GM21576 (cell line): ENCODE measurements around the gene DNER.

ENCODE experiments used
- ATAC-seq: cut with Tn5 transposase; IDR thresholded peaks from one replicate; pipeline ENCODE4 v1.9.1; 2021; ENCODE audit warnings: mild to moderate bottlenecking, moderate library complexity; ENCODE audit not compliant: unreplicated experiment

Gene DNER

GRCh38 chr2:229672021-229672420 lies 42.3 kb downstream of the DNER start:
- no peak for ATAC-seq

DNA sequence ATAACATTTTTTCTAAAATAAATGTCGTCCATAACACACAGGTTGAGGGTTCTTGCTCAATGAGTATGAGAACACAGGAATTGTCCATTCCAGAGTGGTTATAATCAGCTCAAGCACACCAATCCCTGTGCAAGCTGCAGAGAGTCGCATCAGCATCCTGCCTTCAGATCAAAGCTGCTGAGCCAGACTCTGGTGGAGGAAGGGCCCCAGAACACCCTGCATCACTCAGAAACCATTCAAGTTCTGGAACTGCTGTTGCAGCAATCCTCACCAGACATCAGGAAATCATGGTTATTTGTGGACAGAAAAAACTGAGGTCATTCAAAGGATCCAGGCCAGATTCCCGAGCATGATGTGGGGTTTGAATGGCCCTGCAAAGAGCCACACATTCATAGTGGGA lies 44.5 kb downstream of the DNER start:
- no peak for ATAC-seq

- no peak for ATAC-seq
These were observed 47.5 kb downstream of the DNER start for GRCh38 chr2:229666811-229667210.

- ATAC-seq, result no peak
These were observed 49.2 kb downstream of the DNER start for GRCh38 chr2:229665158-229665557.

- no peak for ATAC-seq
These were observed 52.9 kb downstream of the DNER start for GRCh38 chr2:229661478-229661877.

- no peak for ATAC-seq
These were observed 53.4 kb downstream of the DNER start for GRCh38 chr2:229660951-229661350.

DNA sequence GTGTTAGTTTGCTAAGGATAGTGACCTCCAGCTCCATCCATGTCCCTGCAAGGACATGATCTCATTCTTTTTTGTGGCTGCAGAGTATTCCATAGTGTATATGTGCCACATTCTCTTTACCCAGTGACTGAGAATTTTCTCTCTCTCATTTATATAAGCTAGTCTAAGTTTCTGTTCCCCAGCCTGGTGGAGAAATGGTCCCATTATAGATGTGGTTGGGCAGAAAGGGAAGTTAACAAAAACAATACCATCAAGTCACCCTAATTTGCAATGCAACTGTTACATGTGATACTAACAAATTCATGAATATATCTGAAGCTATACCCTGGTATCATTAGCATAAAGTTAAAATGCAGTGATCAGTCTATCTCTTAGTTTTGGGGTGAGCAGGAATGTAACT lies 54.0 kb downstream of the DNER start:
- ATAC-seq, result no peak

DNA sequence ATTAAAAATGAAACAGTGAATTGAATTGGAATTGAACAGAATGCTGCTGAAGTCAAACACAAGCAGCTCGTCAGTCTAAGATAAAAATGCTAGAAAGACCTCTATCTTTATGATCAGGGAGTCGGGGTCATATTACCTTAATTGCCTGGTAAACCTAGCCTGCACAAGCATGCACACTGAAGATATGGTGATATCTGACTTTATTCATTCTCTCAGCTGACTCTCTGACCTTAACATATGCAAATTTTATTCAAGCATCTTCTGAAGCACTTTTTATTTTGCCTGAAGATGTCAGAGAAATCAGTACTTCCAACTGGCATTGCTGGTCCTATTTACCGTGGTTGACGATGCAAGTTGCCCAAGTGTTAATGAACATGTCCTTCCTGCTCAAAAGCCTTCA lies 56.4 kb downstream of the DNER start:
- no peak for ATAC-seq

- ATAC-seq, result no peak
These were observed 59.9 kb downstream of the DNER start for GRCh38 chr2:229654437-229654836.

GRCh38 chr2:229653531-229653930 lies 60.8 kb downstream of the DNER start:
- ATAC-seq, result no peak

- ATAC-seq, result no peak
These were observed 61.6 kb downstream of the DNER start for GRCh38 chr2:229652796-229653195.

- no peak for ATAC-seq
These were observed 63.5 kb downstream of the DNER start for GRCh38 chr2:229650901-229651300.

DNA sequence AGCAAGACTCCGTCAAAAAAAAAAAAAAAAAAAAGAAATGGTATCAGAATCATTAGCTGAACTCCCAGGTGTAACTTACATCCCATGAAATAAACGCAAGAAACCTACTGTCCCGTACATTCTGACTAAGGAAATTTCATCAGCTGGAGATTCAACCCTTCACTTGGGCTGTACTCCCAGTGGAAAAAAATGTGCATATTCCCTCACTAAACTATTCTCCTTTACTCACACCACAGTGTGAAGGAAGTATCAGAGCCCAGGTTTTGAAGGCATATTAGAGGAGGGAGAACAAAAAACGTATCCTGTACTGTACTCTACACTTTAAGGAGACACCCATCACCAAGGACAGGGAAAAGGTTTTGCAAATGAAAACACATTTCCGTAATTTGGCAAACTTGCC lies 64.3 kb downstream of the DNER start:
- ATAC-seq, result no peak

DNA sequence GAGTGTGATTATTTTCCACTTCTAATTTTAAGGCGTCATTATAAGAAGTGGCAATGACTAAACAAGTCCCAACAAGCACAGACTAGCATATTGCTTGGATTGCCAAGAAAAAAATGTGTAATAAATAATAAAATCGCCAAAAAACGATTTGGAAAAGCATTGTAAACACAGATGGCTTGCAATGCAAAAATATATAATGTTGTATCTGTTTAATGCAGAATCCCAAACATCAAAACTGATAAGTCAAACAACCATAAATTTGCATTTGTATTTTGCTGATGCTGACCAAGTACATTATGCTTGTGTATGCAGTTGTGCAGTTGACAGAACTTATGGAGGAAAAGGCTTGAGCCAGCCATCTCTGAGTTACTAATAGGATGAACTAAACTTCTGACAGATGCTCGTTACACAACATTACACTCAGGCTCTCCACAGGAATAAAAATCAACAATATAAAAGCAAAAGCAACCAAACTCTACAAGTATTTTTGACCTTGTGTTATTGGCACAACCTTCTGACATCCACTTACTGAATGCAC lies 68.1 kb downstream of the DNER start:
- ATAC-seq, result no peak

DNA sequence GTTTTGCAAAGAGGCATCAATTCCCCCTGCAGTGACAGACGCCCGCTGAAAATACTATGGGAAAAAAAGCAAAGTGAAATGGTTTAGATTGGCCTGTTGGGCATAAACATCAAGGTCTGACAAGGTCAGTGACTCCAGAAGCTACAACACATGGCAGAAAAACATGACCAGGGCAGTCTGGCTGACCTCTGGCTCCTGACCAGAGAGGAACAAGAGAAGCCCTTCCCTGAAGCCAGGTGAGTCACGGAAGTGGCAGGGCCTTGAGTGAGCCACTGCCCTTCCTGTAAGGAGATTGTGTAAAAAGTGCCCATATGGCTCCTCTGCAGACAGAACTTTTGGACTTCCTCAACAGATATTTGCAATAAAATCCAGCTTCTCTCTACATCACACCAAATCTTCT lies 72.0 kb downstream of the DNER start:
- ATAC-seq, result no peak

GRCh38 chr2:229641676-229642075 lies 72.7 kb downstream of the DNER start:
- no peak for ATAC-seq

DNA sequence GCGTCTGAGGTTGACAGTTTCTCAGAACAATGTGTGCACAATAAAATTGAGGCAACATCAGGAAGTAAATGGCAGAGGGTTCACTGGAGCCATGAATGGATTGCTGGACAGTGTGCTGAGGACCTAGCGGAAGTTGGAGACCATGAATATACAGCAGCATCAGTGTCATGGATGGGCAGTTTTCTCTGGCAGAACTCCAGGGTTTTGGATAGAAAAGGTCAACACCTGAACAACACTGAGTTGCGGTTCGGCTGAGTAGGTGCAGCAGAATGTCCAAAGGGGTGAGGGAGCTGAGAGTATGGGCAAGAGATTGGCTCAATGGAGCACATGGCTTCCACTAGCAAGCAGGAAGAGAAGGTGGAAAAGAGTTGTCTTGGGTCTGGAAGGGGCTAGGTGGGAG lies 73.7 kb downstream of the DNER start:
- ATAC-seq, result no peak

- no peak for ATAC-seq
These were observed 77.8 kb downstream of the DNER start for GRCh38 chr2:229636571-229636970.

DNA sequence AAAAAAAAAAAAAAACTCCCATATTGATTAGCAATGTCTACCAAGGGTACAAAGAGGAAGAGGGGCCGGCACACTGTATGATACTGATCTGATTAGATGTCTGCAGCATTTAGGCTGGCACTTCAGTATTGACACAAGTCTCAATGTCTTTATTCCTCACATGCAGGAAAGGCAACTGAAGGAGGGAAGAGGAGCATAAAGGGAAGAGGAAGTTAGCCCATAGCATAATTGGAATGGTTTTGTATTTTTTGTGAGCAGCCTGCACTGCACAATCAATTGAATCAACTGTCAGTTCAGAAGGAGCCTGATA lies 79.0 kb downstream of the DNER start:
- ATAC-seq, result no peak

DNA sequence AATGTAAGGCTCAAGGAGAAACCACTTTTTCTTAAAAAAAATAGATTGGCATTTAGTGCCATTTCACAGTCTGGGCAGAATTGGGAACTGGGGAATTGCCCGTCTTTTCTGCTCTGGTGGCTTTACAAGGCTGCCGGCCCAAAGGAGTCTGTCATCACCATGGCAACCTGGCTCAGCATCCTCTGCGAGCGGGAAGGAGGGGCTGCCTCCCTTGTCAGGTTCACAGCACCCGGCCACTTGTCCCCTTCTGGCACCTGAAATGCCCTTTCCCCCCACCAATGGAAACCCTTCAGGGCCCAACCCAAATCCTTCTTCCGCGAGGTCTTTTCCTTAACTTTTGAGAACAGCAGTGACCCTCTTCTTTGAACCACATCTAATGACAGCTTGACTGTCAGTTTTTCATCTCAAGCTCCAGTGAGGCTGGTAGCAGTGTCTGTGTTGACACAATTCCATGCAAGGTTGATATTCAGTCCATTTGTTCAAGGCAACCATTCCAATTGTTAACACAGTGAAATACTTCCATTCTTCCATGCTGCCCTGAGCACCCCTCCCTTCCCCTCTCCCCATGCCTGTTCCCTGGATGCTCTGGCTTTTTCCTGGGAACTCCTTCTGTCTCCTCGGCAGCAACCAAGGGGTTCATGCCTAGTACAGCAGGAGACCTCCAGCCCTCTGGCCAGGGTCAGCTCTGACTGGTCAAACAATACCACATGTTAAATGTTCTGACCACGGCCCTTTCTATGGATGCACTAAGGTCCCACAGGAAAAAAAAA lies 79.6 kb downstream of the DNER start:
- no peak for ATAC-seq

DNA sequence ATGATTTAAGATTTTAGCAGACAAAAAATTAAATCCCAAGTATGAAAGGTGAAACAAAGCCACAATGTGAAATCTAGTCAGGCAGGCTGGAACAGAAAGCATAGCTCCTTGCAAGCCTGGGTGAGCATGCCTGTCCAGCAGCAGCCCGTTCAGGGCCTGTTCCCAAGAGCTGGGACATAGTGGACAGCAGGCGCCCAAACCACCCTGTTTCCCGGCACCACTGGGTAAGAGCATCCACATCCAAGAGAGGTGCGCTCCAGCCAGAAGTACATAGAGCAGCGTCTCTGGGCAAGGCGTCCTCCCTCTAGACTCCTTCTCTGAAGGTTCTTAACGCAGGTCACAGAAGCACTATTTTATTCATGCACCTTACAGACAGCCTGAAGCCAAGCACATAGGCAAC lies 80.8 kb downstream of the DNER start:
- ATAC-seq, result no peak

DNA sequence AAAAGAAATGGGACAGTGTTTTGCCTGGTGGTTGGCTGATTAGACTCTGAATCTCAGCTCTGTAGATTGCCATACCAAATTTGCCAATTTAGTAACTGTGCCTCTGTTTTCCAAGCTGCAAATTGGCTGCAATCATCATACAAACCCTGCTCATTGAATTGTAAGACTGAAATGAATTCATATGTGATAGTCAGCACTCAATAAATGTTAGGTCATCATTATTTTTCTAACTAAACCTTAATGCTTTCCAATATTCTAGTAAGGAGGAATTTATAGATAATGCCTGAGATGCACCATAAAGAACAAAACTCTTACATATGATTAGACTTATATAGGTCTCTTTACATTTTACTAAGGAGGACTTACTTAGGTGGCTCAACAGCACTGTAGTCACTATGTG lies 85.3 kb downstream of the DNER start:
- no peak for ATAC-seq

- no peak for ATAC-seq
These were observed 86.6 kb downstream of the DNER start for GRCh38 chr2:229627728-229628127.
